ENCODE data around the gene LAMB1.
"Not testable (repeated sequence)": the region's sequence is repeated elsewhere in the genome, so short reads cannot be mapped to it uniquely, and the experiment has no call there.

LAMB1 gene

GRCh38 chr7:107968449-107968848 lies 34.5 kb downstream of the LAMB1 start:
- DNase-seq = no peak

DNA sequence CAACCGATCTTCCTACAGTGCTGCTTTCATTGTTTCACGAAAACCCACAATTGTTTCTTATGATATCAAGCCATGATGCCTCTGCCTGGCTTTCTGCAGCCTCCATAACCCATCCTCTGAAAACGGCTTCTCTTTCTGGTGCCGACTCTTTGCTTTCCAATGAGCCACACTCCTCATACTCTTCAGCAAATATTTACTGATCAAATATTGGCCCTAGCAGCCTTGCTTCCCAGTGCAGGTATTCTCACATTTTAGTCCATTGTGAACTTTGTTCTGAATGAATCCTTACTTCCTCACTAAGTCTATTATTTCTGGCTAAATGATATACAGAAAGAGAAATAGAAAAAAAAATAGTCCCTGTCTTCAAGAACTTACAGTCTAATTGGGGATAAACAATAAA lies 35.5 kb downstream of the LAMB1 start:
- DNase-seq = no peak

DNA sequence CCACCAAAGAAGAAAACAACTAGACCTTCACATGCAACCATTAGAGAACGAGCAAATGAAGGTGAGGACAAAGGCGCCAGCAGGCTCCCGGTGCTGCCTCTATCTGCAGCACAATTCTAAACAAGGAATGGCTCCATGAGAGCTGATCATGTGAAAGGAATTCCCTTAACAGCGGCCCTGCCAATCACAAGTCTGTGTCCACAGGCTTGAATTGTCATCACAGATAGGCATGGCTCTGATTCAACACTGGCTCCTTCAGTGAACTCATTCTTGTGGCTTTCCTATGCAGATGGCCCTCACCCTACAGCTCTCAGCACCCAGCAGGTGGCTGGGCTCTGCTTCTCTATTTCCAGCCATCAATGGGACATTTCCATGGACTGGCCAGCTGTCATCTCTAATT lies 36.2 kb downstream of the LAMB1 start:
- no peak for DNase-seq

- no peak for DNase-seq
Observed at GRCh38 chr7:107964510-107964909, 38.5 kb downstream of the LAMB1 start.

GRCh38 chr7:107962817-107963216 lies 40.1 kb downstream of the LAMB1 start:
- DNase-seq = no peak

DNA sequence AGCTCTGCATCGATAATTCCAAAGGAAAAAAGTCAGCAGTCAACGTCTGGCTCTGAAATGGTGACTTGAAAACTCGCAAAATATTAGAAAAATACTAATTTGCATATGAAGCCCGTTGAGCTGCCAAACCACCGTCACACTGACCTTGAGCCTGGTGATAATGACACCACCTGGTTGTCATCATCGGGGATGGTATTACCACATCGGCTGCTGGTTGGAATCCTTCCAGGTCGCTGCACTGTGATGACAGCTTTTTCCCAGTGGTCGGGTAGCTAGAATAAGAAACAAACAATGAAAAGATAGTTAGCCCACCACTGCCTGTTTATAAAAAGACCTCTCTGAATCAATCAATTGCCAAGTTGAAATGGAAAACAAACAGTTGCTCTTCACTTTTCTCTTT lies 41.6 kb downstream of the LAMB1 start:
- DNase-seq = no peak

GRCh38 chr7:107960272-107960671 lies 42.7 kb downstream of the LAMB1 start:
- no peak for DNase-seq

GRCh38 chr7:107959527-107959898 lies 43.4 kb downstream of the LAMB1 start:
- no peak for DNase-seq

GRCh38 chr7:107958764-107959526 lies 44.0 kb downstream of the LAMB1 start:
- no peak for DNase-seq

GRCh38 chr7:107957436-107957835 lies 45.5 kb downstream of the LAMB1 start:
- DNase-seq = no peak

DNA sequence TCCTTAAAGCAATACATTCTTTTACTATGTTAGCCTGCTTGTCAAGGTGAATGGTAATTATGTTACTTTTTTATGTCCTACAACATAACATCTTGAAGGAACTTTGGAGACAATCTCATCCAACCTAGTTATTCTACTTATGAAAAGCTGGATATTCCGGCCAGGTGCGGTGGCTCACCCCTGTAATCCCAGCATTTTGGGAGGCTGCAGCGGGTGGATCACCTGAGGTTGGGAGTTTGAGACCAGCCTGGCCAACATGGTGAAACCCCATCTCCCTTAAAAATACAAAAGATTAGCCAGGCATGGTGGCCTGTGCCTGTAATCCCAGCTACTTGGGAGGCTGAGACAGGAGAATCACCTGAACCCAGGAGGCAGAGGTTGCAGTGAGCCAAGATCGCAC lies 46.0 kb downstream of the LAMB1 start:
- DNase-seq = not testable (repeated sequence)

DNA sequence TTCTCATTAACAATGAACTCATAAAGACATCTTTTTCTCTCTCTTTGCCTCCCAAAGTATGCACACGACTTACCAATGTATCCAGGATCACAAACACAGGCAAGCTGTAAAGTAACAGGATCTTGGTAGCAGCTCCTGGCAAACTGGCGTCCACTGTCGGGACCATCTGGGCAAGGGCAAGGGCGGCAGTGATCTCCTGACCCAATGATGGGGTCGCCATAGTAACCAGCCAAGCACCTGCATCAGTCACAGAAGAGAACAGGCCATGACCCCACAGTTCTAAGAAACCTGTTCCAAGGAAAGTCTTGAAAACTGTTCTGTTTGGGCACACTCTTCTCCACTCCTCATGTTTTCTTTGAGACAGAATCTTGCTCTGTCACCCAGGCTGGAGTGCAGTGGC lies 47.6 kb downstream of the LAMB1 start:
- no peak for DNase-seq

- no peak for DNase-seq
Observed at GRCh38 chr7:107953924-107954303, 49.0 kb downstream of the LAMB1 start.

GRCh38 chr7:107953265-107953923 lies 49.6 kb downstream of the LAMB1 start:
- no peak for DNase-seq

DNA sequence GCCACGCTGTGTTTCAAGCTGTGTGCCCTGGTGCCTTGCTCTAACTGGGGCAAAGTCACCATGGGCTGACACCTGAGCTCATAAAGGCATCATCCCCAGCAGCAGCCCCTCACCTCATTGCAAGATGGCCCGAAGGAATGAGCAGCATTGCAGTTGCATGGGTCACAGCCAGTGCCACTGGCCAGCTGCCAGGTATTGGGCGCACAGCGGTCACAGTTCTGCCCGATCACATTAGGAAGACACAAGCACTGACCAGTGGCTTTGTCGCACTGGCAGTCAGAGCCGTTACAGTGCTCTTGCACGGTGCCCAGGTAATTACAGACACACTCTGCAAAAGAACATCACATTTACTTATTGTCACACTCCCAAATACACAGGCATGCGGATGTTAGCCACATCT lies 51.1 kb downstream of the LAMB1 start:
- no peak for DNase-seq

GRCh38 chr7:107951172-107951787 lies 51.7 kb downstream of the LAMB1 start:
- DNase-seq = no peak

- DNase-seq = no peak
Observed at GRCh38 chr7:107949443-107949935, 53.5 kb downstream of the LAMB1 start.

DNA sequence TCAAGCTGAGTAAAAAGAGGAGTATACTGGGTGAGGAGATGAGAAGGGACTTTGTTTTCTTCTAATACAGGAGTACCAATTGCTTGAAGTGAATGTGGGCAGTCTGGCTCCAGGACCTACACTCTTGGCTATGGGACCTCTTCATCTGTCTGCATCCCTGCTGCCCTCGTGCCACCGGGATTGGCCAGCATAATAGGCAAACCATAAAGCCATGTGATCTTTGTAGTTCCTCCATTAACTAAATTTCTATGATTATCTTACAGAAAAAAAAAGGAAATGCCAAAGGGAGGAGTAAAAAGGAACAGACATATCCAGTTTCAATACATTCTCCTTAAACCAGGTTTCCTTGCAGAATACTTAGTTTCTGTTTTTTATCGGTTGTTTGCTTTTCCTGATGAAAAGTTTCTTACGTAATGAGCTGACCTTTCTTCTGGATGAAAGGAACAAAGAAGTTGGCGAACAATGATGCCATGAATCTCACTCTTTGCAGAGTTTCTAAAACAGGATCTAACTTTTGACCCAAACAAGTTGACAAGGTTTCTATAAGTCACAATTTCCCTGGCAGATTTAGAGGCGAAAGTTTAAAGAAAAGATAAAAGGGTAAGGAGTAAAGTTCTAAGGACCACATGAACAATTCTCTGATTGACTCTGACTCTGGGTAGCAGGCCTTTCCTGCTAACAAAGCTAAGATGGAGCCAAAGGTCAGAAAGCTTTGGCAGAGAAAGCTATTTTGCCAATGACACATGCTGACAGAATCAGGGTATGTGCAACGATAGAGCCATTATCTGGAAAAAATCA lies 54.1 kb downstream of the LAMB1 start:
- no peak for DNase-seq

DNA sequence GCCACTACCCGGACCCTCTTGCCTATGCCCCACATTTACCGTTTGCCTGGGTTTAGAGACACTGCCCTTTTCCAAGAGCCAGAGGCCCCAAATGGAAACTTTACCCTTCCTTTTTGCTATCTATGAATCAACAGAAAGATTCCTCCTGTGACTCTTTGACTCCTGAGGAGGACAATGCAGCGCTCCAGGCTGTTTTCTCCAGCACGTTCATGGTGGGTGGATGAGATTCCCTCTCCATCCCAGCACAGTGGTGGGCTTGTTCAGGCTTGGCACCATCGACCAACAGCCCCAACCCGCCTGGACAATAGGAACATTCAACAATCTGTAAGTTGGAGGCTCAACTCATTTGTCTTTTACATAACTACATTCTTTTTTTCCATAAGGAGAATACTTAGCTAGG lies 56.1 kb downstream of the LAMB1 start:
- no peak for DNase-seq

- DNase-seq = no peak
Observed at GRCh38 chr7:107946451-107946850, 56.5 kb downstream of the LAMB1 start.

DNA sequence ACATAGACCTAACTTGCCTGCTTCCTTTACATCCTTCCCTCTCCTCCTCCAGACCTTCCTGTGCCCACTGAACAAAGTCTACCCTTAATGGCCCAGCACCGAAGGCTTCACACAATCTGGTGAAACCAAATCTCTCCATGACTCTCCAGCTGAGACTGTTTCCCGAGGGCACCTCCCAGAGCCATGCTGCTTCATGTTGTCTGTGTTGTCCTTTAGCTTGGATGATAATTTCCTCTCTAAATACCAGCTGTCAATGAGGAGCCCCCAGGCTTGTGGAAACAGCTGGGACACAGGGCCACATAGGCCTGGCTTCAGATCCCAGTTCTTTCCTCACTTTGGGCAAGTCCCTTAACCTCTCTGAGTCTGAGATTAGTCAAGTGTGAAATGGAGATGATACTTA lies 57.6 kb downstream of the LAMB1 start:
- DNase-seq = no peak

GRCh38 chr7:107944411-107945169 lies 58.4 kb downstream of the LAMB1 start:
- no peak for DNase-seq

GRCh38 chr7:107943018-107943417 lies 59.9 kb downstream of the LAMB1 start:
- DNase-seq = no peak
